DMS114 treated with DMSO at 0.1 percent for 48 hours (cell line): Measurements from ENCODE around the gene NAB1.
"Not testable (repeated sequence)": the region's sequence is repeated elsewhere in the genome, so short reads cannot be mapped to it uniquely, and the experiment has no call there.

Experiments used
- DNase-seq: peaks from one replicate; lab custom pipeline; 2025; ENCODE audit not compliant: unreplicated experiment; lab: John Stamatoyannopoulos, UW

The NAB1 gene

GRCh38 chr2:190670182-190670946, 21.5 kb downstream of the NAB1 start:
- DNase-seq = no peak

- no peak for DNase-seq
Observed at GRCh38 chr2:190674966-190675650, 26.2 kb downstream of the NAB1 start.

DNA sequence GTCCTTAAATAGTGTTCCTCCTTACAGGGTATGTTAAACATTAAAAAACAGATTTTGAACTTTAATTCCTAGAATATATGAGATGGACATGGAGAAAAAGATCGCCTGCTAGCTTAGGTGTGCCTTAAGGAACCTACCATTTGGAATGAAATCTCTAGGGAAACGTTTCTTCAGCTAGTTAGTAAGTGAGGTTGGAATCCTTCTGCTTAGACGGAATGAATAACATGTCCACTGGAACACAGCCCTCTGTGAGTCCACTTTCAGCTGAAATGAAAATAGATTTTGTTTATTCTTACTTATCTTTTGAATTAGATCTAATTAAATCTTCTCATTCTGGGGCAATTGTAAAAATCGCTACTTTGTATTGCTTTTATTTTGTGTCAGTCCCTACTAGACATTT, 28.4 kb downstream of the NAB1 start:
- no peak for DNase-seq

GRCh38 chr2:190678444-190679162, 29.7 kb downstream of the NAB1 start:
- DNase-seq = no peak

DNA sequence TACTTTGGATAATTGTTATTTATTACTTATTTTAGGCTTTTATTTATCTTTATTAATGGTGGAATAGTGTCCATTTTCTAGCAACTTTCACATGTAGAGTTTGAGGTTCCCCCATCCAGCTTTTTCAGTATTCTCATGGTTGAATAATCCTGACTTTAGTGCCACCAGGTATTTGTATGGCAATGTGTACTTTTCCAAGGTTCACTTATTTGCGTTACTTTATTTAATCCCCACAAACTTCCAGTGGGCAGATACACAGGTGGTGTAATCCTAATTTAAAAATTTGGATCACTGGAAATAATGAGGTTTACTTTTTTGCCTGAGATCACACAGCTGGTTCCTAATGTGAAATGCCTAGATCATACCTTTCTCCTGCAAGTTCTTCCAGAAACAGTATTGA, 30.5 kb downstream of the NAB1 start:
- no peak for DNase-seq

GRCh38 chr2:190679813-190680591, 31.1 kb downstream of the NAB1 start:
- DNase-seq = no peak

GRCh38 chr2:190682168-190682567, 33.3 kb downstream of the NAB1 start:
- DNase-seq = no peak

GRCh38 chr2:190683802-190684201, 34.9 kb downstream of the NAB1 start:
- no peak for DNase-seq

GRCh38 chr2:190684931-190685330, 36.0 kb downstream of the NAB1 start:
- no peak for DNase-seq

DNA sequence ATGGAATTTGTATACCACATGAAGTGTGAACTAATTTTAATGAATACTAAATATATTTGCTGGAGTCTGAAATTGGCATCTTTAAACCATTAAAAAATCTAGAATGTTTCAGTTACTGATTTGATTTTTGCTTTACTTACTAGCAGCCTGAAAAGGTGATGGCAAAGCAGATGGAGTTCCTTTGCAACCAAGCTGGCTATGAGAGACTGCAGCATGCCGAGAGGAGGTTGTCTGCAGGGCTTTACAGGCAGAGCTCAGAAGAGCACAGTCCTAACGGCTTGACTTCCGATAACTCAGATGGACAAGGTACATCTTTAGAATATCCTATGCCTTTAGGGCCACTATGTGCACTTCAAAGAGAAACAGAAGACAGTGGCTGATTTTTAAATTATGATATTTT, 36.5 kb downstream of the NAB1 start:
- DNase-seq = no peak

DNA sequence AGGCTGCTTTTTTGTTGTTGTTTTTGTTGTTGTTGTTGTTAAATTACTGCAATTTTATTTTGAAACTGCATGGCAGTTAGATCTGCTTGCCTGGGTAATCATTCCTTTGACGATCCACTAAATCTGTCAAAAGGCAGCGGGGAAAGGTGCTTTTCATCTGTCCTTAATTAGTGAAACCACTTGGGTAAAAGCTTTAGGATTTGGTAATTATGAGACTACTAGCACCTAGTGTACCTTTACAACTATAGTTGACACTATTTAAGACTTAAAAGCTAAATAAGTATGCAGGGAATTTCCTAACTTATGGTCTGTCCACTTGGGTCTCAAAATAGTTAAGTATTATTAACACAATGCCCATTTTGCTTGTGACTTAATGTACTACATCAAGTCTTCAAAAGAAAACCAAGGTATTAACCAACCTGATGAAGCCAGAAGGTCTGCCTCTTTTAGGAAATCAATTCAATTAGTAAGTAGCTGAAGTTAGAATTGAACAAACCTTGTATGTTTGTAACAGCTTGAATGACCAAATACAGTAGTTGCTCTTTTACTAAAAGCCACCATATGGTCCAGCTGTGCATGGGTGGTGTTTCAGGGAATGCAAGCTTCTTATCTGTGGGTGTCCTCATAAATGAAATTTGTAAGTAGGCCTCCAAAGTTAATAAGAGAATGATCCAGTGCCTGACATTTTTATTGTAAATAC, 44.8 kb downstream of the NAB1 start:
- DNase-seq = no peak

GRCh38 chr2:190694479-190694878, 45.6 kb downstream of the NAB1 start:
- DNase-seq = no peak

GRCh38 chr2:190695739-190696138, 46.9 kb downstream of the NAB1 start:
- DNase-seq = no peak

- DNase-seq = no peak
Observed at GRCh38 chr2:190696792-190697398, 48.0 kb downstream of the NAB1 start.

GRCh38 chr2:190697421-190697820, 48.5 kb downstream of the NAB1 start:
- DNase-seq = no peak

DNA sequence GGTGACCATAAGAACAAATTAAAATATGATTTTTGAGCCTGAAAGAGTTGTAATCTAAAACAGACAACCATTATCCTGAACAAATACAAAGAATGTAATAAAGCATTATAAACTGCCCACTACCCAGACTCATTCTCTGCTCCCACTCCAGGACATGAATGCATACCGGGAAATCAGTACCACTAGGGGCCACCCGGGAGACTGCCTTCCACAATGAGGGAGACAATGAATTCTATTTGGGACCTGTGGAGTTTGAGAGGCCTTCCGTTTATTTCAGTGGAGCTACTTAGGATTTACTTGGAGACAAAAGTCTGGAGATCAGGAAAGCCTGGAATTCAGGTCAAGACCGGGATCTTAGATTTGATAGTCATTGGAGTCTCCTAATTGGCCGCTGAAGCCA, 50.0 kb downstream of the NAB1 start:
- DNase-seq = no peak

DNA sequence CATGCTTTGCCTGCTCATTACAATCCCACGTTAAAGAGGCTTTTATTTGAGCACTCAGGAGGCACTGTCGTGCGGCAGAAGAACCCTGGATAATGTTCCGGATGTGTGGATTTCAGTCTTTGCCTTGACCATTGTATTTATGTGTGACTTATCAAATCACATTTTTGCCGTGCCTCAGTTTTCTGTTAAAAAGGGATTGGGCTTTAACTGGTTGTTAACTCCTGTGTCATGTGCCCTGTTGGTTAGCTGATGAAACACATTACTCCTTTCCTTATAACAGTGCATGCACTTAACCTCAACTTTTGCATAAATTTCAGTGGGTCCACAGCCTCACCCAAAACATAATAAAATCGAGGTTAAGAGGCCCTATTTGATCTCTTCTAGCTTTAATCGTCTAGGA, 52.7 kb downstream of the NAB1 start:
- no peak for DNase-seq

DNA sequence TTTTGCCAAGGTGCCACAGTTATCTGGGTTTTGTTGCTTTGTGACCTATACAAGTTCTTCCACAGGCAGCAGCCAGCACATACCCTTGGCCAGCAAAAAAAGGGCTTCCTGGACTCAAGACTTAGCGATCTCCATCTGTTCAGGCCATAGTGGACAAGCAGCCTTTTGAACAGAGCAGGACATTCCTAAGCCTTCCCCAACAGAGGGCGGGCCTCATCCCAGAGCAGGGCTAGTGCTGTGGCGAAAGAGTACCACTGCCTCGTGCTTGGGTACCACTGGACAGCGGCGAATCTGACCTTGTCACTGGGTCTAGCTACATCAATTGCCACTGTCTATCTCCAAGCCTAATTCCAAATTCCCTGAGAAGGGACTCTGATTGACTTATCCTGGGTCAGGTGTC, 56.4 kb downstream of the NAB1 start:
- no peak for DNase-seq

GRCh38 chr2:190707726-190708125, 58.8 kb downstream of the NAB1 start:
- DNase-seq = no peak

DNA sequence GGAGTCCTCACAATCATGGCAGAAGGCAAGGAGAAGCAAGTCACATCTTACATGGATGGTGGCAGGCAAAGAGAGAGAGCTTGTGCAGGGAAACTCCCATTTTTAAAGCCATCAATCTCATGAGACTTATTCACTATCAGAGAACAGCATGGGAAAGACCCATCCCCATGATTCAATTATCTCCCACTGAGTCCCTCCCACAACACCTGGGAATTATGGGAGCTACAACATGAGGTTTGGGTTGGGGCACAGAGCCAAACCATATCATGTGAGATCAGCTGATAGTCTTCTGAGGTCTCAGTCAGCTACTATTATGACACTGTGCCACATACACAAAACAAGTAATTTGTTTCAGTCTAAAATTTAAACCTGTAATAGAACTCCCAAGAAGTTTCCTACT, 59.8 kb downstream of the NAB1 start:
- not testable (repeated sequence) for DNase-seq
